ENCODE measurements around the gene NFIB.

Gene NFIB

GRCh38 chr9:14318361-14318760, 4.4 kb upstream of the NFIB start:
- DNase-seq, result no peak

GRCh38 chr9:14317667-14318320, 3.9 kb upstream of the NFIB start:
- no peak for DNase-seq

- no peak for DNase-seq
Observed at GRCh38 chr9:14316602-14317300, 2.8 kb upstream of the NFIB start.

GRCh38 chr9:14315875-14316601, 2.1 kb upstream of the NFIB start:
- DNase-seq, result no peak

GRCh38 chr9:14314929-14315874, 1.3 kb upstream of the NFIB start:
- peak; percentile 29 for DNase-seq

- DNase-seq, result no peak
Observed at GRCh38 chr9:14314424-14314928, 535 bp upstream of the NFIB start.

- peak; percentile 7 for DNase-seq
Observed at GRCh38 chr9:14313378-14313940, 482 bp downstream of the NFIB start.

- no peak for DNase-seq
Observed at GRCh38 chr9:14312719-14313377, 1.1 kb downstream of the NFIB start.

GRCh38 chr9:14311956-14312685, 1.8 kb downstream of the NFIB start:
- DNase-seq, result no peak

GRCh38 chr9:14311171-14311949, 2.6 kb downstream of the NFIB start:
- no peak for DNase-seq

- no peak for DNase-seq
Observed at GRCh38 chr9:14310311-14310710, 3.6 kb downstream of the NFIB start.

- no peak for DNase-seq
Observed at GRCh38 chr9:14309403-14309802, 4.5 kb downstream of the NFIB start.

- no peak for DNase-seq
Observed at GRCh38 chr9:14308853-14309145, 5.1 kb downstream of the NFIB start.

- DNase-seq, result no peak
Observed at GRCh38 chr9:14307989-14308852, 5.7 kb downstream of the NFIB start.

GRCh38 chr9:14306672-14307660, 7.0 kb downstream of the NFIB start:
- DNase-seq, result no peak

GRCh38 chr9:14306188-14306587, 7.8 kb downstream of the NFIB start:
- no peak for DNase-seq

GRCh38 chr9:14304259-14304658, 9.7 kb downstream of the NFIB start:
- no peak for DNase-seq

GRCh38 chr9:14303521-14303920, 10.4 kb downstream of the NFIB start:
- no peak for DNase-seq

Measured in activated CD4-positive, alpha-beta T cell treated with anti-CD3 and anti-CD28 coated beads for 48 hours (primary cell).